IMR-90 (cell line): ENCODE measurements around the gene IGF1. TPM values are rescaled to one million over a fixed set of nuclear protein-coding genes. Genes with fewer than 3 reads are reported as not detected.

Experiments
- ATAC-seq: fragments of 200-7000 bp; cut with Tn5 transposase; 2 replicates; pipeline ENCODE4 v1.9.1; 2020; ENCODE audit warnings: low read depth, mild to moderate bottlenecking, moderate library complexity
- BruUV-seq: library from RNA; stranded (reverse); fragments of 400-500 nt; replicated peaks from 2 replicates; lab custom pipeline; 2021; lab: Mats Ljungman, UMichigan
- CTCF ChIA-PET: fragments of 300-600 bp; formaldehyde crosslinking; extraction: SDS; loops from one replicate; lab custom pipeline; 2021; ENCODE audit warnings: antibody characterized with exemption; lab: Yijun Ruan, JAX
- POLR2A ChIA-PET: fragments of 300-600 bp; sonication (Branson Sonifier 250); formaldehyde crosslinking; loops from one replicate; lab custom pipeline; 2022; ENCODE audit warnings: antibody characterized with exemption; ENCODE audit not compliant: unreplicated experiment; lab: Charles Lee
- DNase-seq: peaks from one replicate; pipeline ENCODE4 v3.0.0; 2013
- H2AFZ ChIP-seq: replicated peaks from 2 replicates; pipeline ENCODE3; 2013; ENCODE audit warnings: low read length, mild to moderate bottlenecking; ENCODE audit not compliant: poor library complexity
- H2AK5ac ChIP-seq: 2 replicates; pipeline ENCODE4 v1.6.1; 2013; ENCODE audit warnings: low read depth, low read length, inconsistent platforms
- H2AK9ac ChIP-seq: replicated peaks from 2 replicates; pipeline ENCODE3; 2013; ENCODE audit warnings: mild to moderate bottlenecking, low read depth, low read length, moderate library complexity; ENCODE audit not compliant: poor library complexity
- H2BK120ac ChIP-seq: 2 replicates; pipeline ENCODE4 v1.6.1; 2013; ENCODE audit warnings: low read depth, low read length, inconsistent platforms
- H2BK15ac ChIP-seq: 3 replicates; pipeline ENCODE4 v1.6.1; 2013; ENCODE audit warnings: low read depth, low read length, inconsistent platforms
- H2BK20ac ChIP-seq: 2 replicates; pipeline ENCODE4 v1.6.1; 2013; ENCODE audit warnings: low read depth, mild to moderate bottlenecking, inconsistent platforms, low read length, moderate library complexity
- H2BK5ac ChIP-seq: 2 replicates; pipeline ENCODE4 v1.6.1; 2013; ENCODE audit warnings: mild to moderate bottlenecking, low read depth, low read length, inconsistent platforms; ENCODE audit not compliant: poor library complexity, severe bottlenecking
- H3K14ac ChIP-seq: replicated peaks from 2 replicates; pipeline ENCODE4 v1.6.1; 2013; ENCODE audit warnings: low read depth, low read length, inconsistent platforms
- H3K18ac ChIP-seq: 2 replicates; pipeline ENCODE4 v1.6.1; 2013; ENCODE audit warnings: low read depth, low read length, control low read depth
- H3K23ac ChIP-seq: 2 replicates; pipeline ENCODE4 v1.6.1; 2013; ENCODE audit warnings: low read depth, low read length, inconsistent platforms
- H3K27ac ChIP-seq: 2 replicates; pipeline ENCODE4 v1.5.1; 2013; ENCODE audit warnings: mild to moderate bottlenecking, control low read depth, low read length; ENCODE audit not compliant: insufficient read depth
- H3K27me3 ChIP-seq: 2 replicates; pipeline ENCODE4 v1.6.1; 2013; ENCODE audit warnings: low read length; ENCODE audit not compliant: control insufficient read depth, insufficient read depth
- H3K36me3 ChIP-seq: 2 replicates; pipeline ENCODE4 v1.6.1; 2013; ENCODE audit warnings: low read length, mixed read lengths; ENCODE audit not compliant: control insufficient read depth, insufficient read depth
- H3K4ac ChIP-seq: 2 replicates; pipeline ENCODE4 v1.6.1; 2013; ENCODE audit warnings: low read depth, low read length, inconsistent platforms
- H3K4me1 ChIP-seq: 2 replicates; pipeline ENCODE4 v1.6.1; 2013; ENCODE audit warnings: low read length, mixed read lengths; ENCODE audit not compliant: control insufficient read depth, insufficient read depth
- H3K4me2 ChIP-seq: 2 replicates; pipeline ENCODE4 v1.6.1; 2013; ENCODE audit warnings: low read depth, mild to moderate bottlenecking, control low read depth, low read length, moderate library complexity
- H3K4me3 ChIP-seq: 2 replicates; pipeline ENCODE4 v1.5.1; 2013; ENCODE audit warnings: low read depth, mild to moderate bottlenecking, control low read depth, low read length, moderate library complexity; ENCODE audit not compliant: insufficient read depth
- H3K56ac ChIP-seq: 2 replicates; pipeline ENCODE4 v1.6.1; 2013; ENCODE audit warnings: low read length, inconsistent platforms; ENCODE audit not compliant: insufficient read depth; ENCODE audit errors: extremely low read depth
- H3K79me1 ChIP-seq, 2 experiments: 2 replicates each; pipeline ENCODE4 v1.6.1; 2013; ENCODE audit warnings: low read length in 2 of 2, inconsistent platforms in 1 of 2, low read depth in 1 of 2
- H3K9ac ChIP-seq: 2 replicates; pipeline ENCODE4 v1.6.1; 2013; ENCODE audit warnings: low read depth, low read length, control low read depth
- H3K9me1 ChIP-seq: 2 replicates; pipeline ENCODE4 v1.6.1; 2013; ENCODE audit warnings: low read length, inconsistent platforms; ENCODE audit not compliant: insufficient read depth
- H3K9me3 ChIP-seq: 2 replicates; pipeline ENCODE4 v1.6.1; 2013; ENCODE audit warnings: low read length; ENCODE audit not compliant: control insufficient read depth, insufficient read depth
- H4K20me1 ChIP-seq: 2 replicates; pipeline ENCODE4 v1.6.1; 2013; ENCODE audit warnings: low read length, inconsistent platforms; ENCODE audit not compliant: insufficient read depth
- H4K5ac ChIP-seq: 2 replicates; pipeline ENCODE4 v1.6.1; 2013; ENCODE audit warnings: mild to moderate bottlenecking, low read depth, low read length, control low read depth
- H4K8ac ChIP-seq, 2 experiments: 2 replicates each; pipeline ENCODE4 v1.6.1; 2013; ENCODE audit warnings: low read depth in 2 of 2, low read length in 2 of 2, control low read depth in 1 of 2, inconsistent platforms in 1 of 2
- H4K91ac ChIP-seq: 2 replicates; pipeline ENCODE4 v1.6.1; 2013; ENCODE audit warnings: low read depth, low read length, inconsistent platforms; ENCODE audit not compliant: insufficient read depth
- CEBPB ChIP-seq: IDR thresholded peaks from 2 replicates; pipeline ENCODE4 v1.6.1; 2012; ENCODE audit warnings: low read depth, low read length, improper control_type of control experiment
- ELK1 ChIP-seq: fragments of 150-350 bp; IDR thresholded peaks from 2 replicates; pipeline ENCODE4 v1.6.1; 2016; ENCODE audit warnings: low read depth, mild to moderate bottlenecking, low read length, moderate library complexity, borderline replicate concordance
- MAFK ChIP-seq: IDR thresholded peaks from 2 replicates; pipeline ENCODE4 v1.6.1; 2012; ENCODE audit warnings: low read depth, low read length, improper control_type of control experiment
- NFE2L2 ChIP-seq: fragments of 150-350 bp; IDR thresholded peaks from 2 replicates; pipeline ENCODE4 v1.6.1; 2016; ENCODE audit warnings: low read depth, mild to moderate bottlenecking, low read length
- RAD21 ChIP-seq: IDR thresholded peaks from 2 replicates; pipeline ENCODE4 v1.6.1; 2012; ENCODE audit warnings: low read length, improper control_type of control experiment
- WGBS, 2 experiments: methylation state at CpG; one replicate each; pipeline versions ENCODE4 v1.1.5 to v1.1.7; 2013; ENCODE audit warnings: missing lambda C conversion rate in 2 of 2; ENCODE audit not compliant: insufficient read length in 1 of 2; ENCODE audit errors: extremely low coverage in 2 of 2; 5-methylcytosine and 5-hydroxymethylcytosine counted together
- dilution Hi-C: fragments of 300-500 bp; cut with HindIII; formaldehyde crosslinking; loops from one replicate; pipeline ENCODE4 v1.14.3; 2018; ENCODE audit warnings: low sequenced_read_pairs; ENCODE audit not compliant: unreplicated experiment
- in situ Hi-C: fragments of 300-500 bp; cut with MboI; formaldehyde crosslinking; loops from 3 replicates; pipeline ENCODE4 v1.14.3; 2019; ENCODE audit warnings: low sequenced_read_pairs, inconsistent platforms, mixed read lengths
- intact Hi-C: fragments of 100-400 bp; cut with micrococcal nuclease; formaldehyde crosslinking; loops from 2 replicates; pipeline ENCODE4 v1.10.0; 2022
- polyA plus RNA-seq, 3 experiments: library from polyadenylated mRNA; depleted of rRNA; stranded (reverse); fragments of >200 nt; gene quantifications; 2 replicates each; pipeline ENCODE4 v1.2.3, GENCODE V29; 2012; ENCODE audit warnings: low replicate concordance in 1 of 3
- total RNA-seq: library from RNA; depleted of rRNA; stranded (reverse); fragments of >200 nt; gene quantifications from 2 replicates; pipeline ENCODE4 v1.2.3, GENCODE V29; 2012

IGF1 gene
- total and polyA plus RNA-seq, 2 of the 4 experiments (the other 2 are of a cell fraction) = under 0.01 to 0.12 TPM

DNA sequence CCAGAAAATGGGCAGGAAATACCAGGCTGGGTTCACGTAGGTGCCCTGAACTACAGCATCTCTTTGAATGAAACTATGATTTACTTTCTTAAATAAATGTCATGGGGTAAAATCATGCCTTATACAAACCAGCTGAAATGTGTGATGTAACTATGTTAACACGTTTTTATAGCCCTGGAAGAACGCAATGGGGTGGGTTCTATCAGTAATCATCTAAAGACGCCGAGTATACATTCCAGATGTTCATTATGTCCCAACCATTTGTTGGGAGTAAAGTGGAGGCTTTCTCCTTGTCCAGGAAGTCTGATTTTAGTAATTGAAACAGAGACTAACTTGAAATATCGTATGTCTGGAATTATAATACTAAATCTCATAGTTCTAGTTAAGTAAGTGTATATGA lies 16.2 kb upstream of the IGF1 start:
- Histone ChIP-seq H3K9me1 (no peaks in the 10 kb centered on the region), H3K4me2 (no peak overlapping the region), H3K18ac (no peak overlapping the region), H2BK120ac (no peak overlapping the region), H2BK15ac (no peak overlapping the region), H3K23ac (no peak overlapping the region), H3K36me3 (no peaks in the 10 kb centered on the region), H3K14ac (no peak overlapping the region), H3K9me3 (0 out of 2 replicates have a peak, but pooled peaks cover 2% of the 10 kb centered on the region), H4K8ac (no peak overlapping the region), H4K5ac (no peak overlapping the region), H4K20me1 (no peaks in the 10 kb centered on the region), H4K91ac (no peak overlapping the region), H2BK20ac (no peak overlapping the region), H2AK5ac (no peak overlapping the region), H3K4ac (no peak overlapping the region), H3K9ac (no peak overlapping the region), H3K4me1 (no peaks in the 10 kb centered on the region), H3K27ac (no peak overlapping the region), H2AFZ (no peak overlapping the region), H3K79me1 (no peaks in the 10 kb centered on the region), H2BK5ac (no peak overlapping the region), H3K27me3 (no peaks in the 10 kb centered on the region), H3K4me3 (no peak overlapping the region), H2AK9ac (no peak overlapping the region), H3K56ac (no peak overlapping the region)
- in situ Hi-C loops = loop anchor here (25.0 kb wide), 2 partner anchors 184 to 559 kb away; no protein-coding TSS in a partner anchor
- no TSS peak for BruUV-seq
- CTCF ChIA-PET = interaction anchor here (2.0 kb wide), 1 partner anchor 12 kb away, joined by 7 read pairs; no protein-coding TSS in a partner anchor
- DNase-seq (no peak), ATAC-seq (no peak)
- WGBS, 2 experiments = no CpG with 5 or more reads among the region's 6 CpGs
- intact Hi-C loops = no loop called here
- dilution Hi-C loops = no loop called here
- POLR2A ChIA-PET = no interaction called here
- no peak for TF ChIP-seq NFE2L2
- TF ChIP-seq CEBPB = no peak
- no peak for TF ChIP-seq ELK1
- TF ChIP-seq MAFK = no peak
- TF ChIP-seq RAD21 = no peak
